Retinal pigment epithelial cell (primary cell): Measurements from ENCODE around the gene DMD.
"Not testable (repeated sequence)": the region's sequence is repeated elsewhere in the genome, so short reads cannot be mapped to it uniquely, and the experiment has no call there.

Source experiments
- DNase-seq: peaks from one replicate; pipeline ENCODE4 v3.0.0-alpha.2; 2010; ENCODE audit warnings: low read depth
- H3K4me3 ChIP-seq: 2 replicates; pipeline ENCODE4 v1.5.1; 2011; ENCODE audit warnings: mild to moderate bottlenecking, low read length, control low read depth, moderate library complexity
- CTCF ChIP-seq: conservative IDR thresholded peaks from 2 replicates; pipeline ENCODE4 v1.5.1; 2011; ENCODE audit warnings: low read depth, low read length, control low read depth, inconsistent platforms

The DMD gene

GRCh38 chrX:33087411-33087810, 123.9 kb downstream of the DMD start:
- TF ChIP-seq CTCF, result no peak

DNA sequence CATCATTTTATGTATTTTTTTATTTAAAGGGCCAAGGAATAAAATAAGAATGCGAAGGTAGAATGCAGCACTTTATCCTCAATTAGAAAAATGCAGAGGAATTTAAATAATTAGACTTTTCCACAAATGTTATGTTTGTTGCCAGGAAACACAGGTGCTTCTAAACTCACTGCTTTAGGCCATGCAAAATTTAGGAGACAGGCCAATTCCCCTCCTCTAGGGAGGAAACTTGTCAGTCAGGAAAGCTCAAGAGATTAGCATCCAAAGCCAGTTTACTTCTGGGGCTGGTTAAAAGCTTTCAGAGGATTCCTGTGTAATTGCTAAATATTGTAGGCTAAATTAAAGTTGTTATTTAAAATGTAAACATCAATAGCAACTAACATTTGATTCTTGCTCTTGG, 124.5 kb downstream of the DMD start:
- no peak overlapping the region for H3K4me3 ChIP-seq
- DNase-seq, result no peak
- TF ChIP-seq CTCF, result no peak

More at GRCh38 chrX:33087411-33087810, 123.9 kb downstream of the DMD start:
- no peak overlapping the region for H3K4me3 ChIP-seq
- no peak for DNase-seq

DNA sequence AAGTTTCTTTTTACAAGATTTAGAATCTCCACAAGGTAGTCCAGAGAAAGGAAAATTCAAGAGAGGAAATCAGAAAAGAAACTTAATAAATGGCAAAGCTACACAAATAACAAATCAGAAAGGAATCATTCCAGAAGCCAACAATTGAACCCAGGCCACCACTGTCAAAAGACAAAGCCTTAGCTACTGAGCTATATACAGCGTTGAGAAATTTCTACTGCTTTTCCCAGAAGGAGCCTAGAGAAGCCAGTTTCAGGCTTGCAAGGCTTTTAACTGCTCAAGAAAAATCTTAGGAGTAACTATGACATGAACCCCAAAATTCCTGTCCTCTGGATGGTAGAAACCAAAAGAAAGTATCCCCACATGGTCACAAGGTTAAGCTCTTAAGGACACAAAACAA, 129.0 kb downstream of the DMD start:
- no peak for DNase-seq
- TF ChIP-seq CTCF, result no peak
- H3K4me3 ChIP-seq, result no peak overlapping the region

DNA sequence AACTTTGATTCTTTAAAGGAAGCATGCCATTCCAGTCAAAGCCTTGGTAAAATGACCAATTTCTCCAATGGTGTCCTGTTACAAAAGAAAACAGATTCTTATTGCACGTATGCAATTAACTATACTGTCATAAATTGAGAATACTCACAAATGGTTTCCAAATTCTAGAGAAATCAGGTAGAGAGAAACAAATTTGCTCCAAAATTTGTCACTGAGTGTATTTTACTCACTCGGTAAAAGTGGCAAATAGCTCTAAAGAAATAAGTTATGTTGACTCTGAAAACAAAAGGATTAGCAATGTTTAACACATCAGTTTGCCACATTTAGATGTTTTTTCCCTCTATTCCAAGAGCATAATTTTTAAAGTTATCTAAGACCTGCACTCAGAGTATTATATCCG, 133.1 kb downstream of the DMD start:
- no peak for DNase-seq
- no peak overlapping the region for H3K4me3 ChIP-seq
- TF ChIP-seq CTCF, result no peak

- DNase-seq, H3K4me3 ChIP-seq: not testable (repeated sequence)
Observed at GRCh38 chrX:33073660-33074059, 137.7 kb downstream of the DMD start.

GRCh38 chrX:33065415-33065814, 145.9 kb downstream of the DMD start:
- no peak for TF ChIP-seq CTCF
- H3K4me3 ChIP-seq, result no peak overlapping the region
- DNase-seq, result no peak

GRCh38 chrX:33062041-33062440, 149.3 kb downstream of the DMD start:
- no peak for DNase-seq
- no peak overlapping the region for H3K4me3 ChIP-seq
- TF ChIP-seq CTCF, result no peak

DNA sequence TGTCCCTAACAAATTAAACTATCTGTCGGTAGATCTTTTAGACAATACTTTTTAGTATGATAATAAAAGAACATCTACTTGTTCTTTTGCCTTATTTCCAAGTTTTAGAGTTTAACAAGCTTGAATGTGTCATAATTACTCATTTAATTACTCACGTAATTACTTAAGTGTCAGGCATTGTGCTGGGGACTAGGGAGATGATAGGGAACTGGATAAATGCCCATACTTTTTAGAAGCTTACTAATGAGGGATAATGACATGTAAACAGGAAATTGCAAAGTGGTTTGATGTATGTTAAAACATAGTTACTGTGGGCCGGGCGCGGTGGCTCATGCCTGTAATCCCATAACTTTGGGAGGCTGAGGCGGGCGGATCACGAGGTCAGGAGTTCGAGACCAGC, 158.3 kb downstream of the DMD start:
- no peak for TF ChIP-seq CTCF
- H3K4me3 ChIP-seq, result no peak overlapping the region
- no peak for DNase-seq
